K562 (cell line): ENCODE results near the gene ZFHX2. TPM values are rescaled to one million over a fixed set of nuclear protein-coding genes. Genes with fewer than 3 reads are reported as not detected.

Source experiments
- ATAC-seq: fragments of 200-7000 bp; cut with Tn5 transposase; 3 replicates; pipeline ENCODE4 v1.9.1; 2020; ENCODE audit warnings: moderate library complexity
- BruUV-seq: library from RNA; stranded (reverse); fragments of 400-500 nt; replicated peaks from 2 replicates; lab custom pipeline; 2021; lab: Mats Ljungman, UMichigan
- CTCF ChIA-PET: fragments of 300-600 bp; formaldehyde crosslinking; extraction: SDS; loops from one replicate; lab custom pipeline; 2021; ENCODE audit warnings: low intra/inter-chr PET ratio; lab: Yijun Ruan, JAX
- POLR2A ChIA-PET: fragments of 300-600, 350-650 bp; sonication (Branson Sonifier 250); formaldehyde crosslinking; extraction: SDS; loops from one replicate; lab custom pipeline; 2021; ENCODE audit warnings: antibody characterized with exemption, inconsistent platforms; lab: Yijun Ruan, JAX
- DNase-seq, 4 experiments: peaks; one replicate each; pipeline versions ENCODE4 v3.0.0 to v3.0.0-alpha.2; 2011 to 2018; ENCODE audit warnings: low spot score in 3 of 4, mixed read lengths in 3 of 4; ENCODE audit errors: extremely low read depth in 1 of 4
- FAIRE-seq: peaks from 2 replicates; lab custom pipeline; 2011; peaks lifted over from hg19 to GRCh38; lab: Jason Lieb, UNC
- H2AFZ ChIP-seq: 2 replicates; pipeline ENCODE4 v1.6.0; 2011; ENCODE audit warnings: low read depth, low read length, control low read depth, inconsistent platforms
- H3K27ac ChIP-seq: fragments of 200-600 bp; 3 replicates; pipeline ENCODE4 v1.8.0; 2011; ENCODE audit warnings: low read depth, mild to moderate bottlenecking, control low read depth, inconsistent platforms, low read length, moderate library complexity, mixed read lengths; ENCODE audit errors: extremely low read depth
- H3K27me3 ChIP-seq, 2 experiments: fragments of 300-600 bp in 1 of 2; 2 replicates in 1 of 2; 3 replicates in 1 of 2; pipeline versions ENCODE4 v1.6.0 to v1.8.0; 2011; ENCODE audit warnings: inconsistent platforms in 2 of 2, low read length in 2 of 2, mild to moderate bottlenecking in 1 of 2, mixed read lengths in 1 of 2, moderate library complexity in 1 of 2; ENCODE audit not compliant: control insufficient read depth in 2 of 2, insufficient read depth in 2 of 2
- H3K36me3 ChIP-seq: fragments of 300-600 bp; 3 replicates; pipeline ENCODE4 v1.8.0; 2011; ENCODE audit warnings: mild to moderate bottlenecking, low read length, inconsistent platforms; ENCODE audit not compliant: control insufficient read depth, insufficient read depth
- H3K4me1 ChIP-seq, 2 experiments: fragments of 200-600 bp in 1 of 2; replicated peaks in 1 of 2; 2 replicates in 1 of 2; 3 replicates in 1 of 2; pipeline versions ENCODE4 v1.5.1 to v1.8.0; 2011; ENCODE audit warnings: inconsistent platforms in 2 of 2, low read length in 2 of 2, mild to moderate bottlenecking in 1 of 2, mixed read lengths in 1 of 2, moderate library complexity in 1 of 2; ENCODE audit not compliant: control insufficient read depth in 2 of 2, insufficient read depth in 2 of 2
- H3K4me2 ChIP-seq: 2 replicates; pipeline ENCODE4 v1.6.1; 2011; ENCODE audit warnings: low read length, control low read depth, inconsistent platforms, mixed read lengths; ENCODE audit not compliant: insufficient read depth
- H3K4me3 ChIP-seq: fragments of 200-600 bp; sonication (generic), shearing (Covaris generic); 2 replicates; pipeline ENCODE4 v1.5.1; 2016; ENCODE audit warnings: control low read depth, inconsistent platforms
- H3K79me2 ChIP-seq: fragments of 200-600 bp; 3 replicates; pipeline ENCODE4 v1.8.0; 2011; ENCODE audit warnings: low read length, inconsistent platforms; ENCODE audit not compliant: control insufficient read depth, insufficient read depth
- H3K9ac ChIP-seq, 2 experiments: 2 replicates each; pipeline versions ENCODE4 v1.6.0 to v1.6.1; 2011; ENCODE audit warnings: low read depth in 2 of 2, low read length in 2 of 2, control low read depth in 1 of 2, inconsistent platforms in 1 of 2, mild to moderate bottlenecking in 1 of 2, mixed read lengths in 1 of 2; ENCODE audit not compliant: insufficient read depth in 1 of 2
- H3K9me1 ChIP-seq: one replicate; pipeline ENCODE4 v1.6.0; 2011; ENCODE audit warnings: inconsistent platforms, mild to moderate bottlenecking, low read length, moderate library complexity; ENCODE audit not compliant: control insufficient read depth, insufficient read depth
- H3K9me3 ChIP-seq: replicated peaks from 2 replicates; pipeline ENCODE4 v1.5.1; 2011; ENCODE audit warnings: low read depth, low read length, inconsistent platforms; ENCODE audit not compliant: control insufficient read depth, insufficient read depth
- H4K20me1 ChIP-seq: replicated peaks from 2 replicates; pipeline ENCODE4 v1.6.1; 2011; ENCODE audit warnings: low read length, inconsistent platforms, mixed read lengths; ENCODE audit not compliant: control insufficient read depth, insufficient read depth
- ATF4 ChIP-seq: fragments of 450-650 bp; formaldehyde crosslinking; IDR thresholded peaks from 2 replicates; pipeline ENCODE4 v1.4.0; 2022; ENCODE audit warnings: mild to moderate bottlenecking, moderate library complexity
- CBFA2T3 ChIP-seq: fragments of 450-650 bp; IDR thresholded peaks from 2 replicates; pipeline ENCODE4 v1.6.1; 2017
- CREB5 ChIP-seq: fragments of 250-450 bp; sonication (Bioruptor Pico); IDR thresholded peaks from 2 replicates; pipeline ENCODE4 v1.5.0; 2020; ENCODE audit warnings: mild to moderate bottlenecking
- HEY1 ChIP-seq: fragments of 250-450 bp; sonication (Bioruptor Pico); IDR thresholded peaks from 2 replicates; pipeline ENCODE4 v1.5.0; 2020; ENCODE audit warnings: mild to moderate bottlenecking, moderate library complexity, borderline replicate concordance
- HLTF ChIP-seq: fragments of 450-650 bp; IDR thresholded peaks from 2 replicates; pipeline ENCODE4 v1.6.1; 2016
- PRPF4 ChIP-seq: fragments of 200-400 bp; formaldehyde crosslinking; IDR thresholded peaks from one replicate; pipeline ENCODE4 v1.6.1; 2017; ENCODE audit warnings: low read length, low read depth, mild to moderate bottlenecking; ENCODE audit not compliant: insufficient read depth, poor library complexity, severe bottlenecking
- ZBTB33 ChIP-seq: sonication (generic); formaldehyde crosslinking; IDR thresholded peaks from 2 replicates; pipeline ENCODE4 v1.8.1; 2023; ENCODE audit warnings: mild to moderate bottlenecking, missing genetic modification reagents
- ZNF41 ChIP-seq: fragments of 250-450 bp; sonication (Bioruptor Pico); conservative IDR thresholded peaks from 2 replicates; pipeline ENCODE4 v1.4.0; 2020; ENCODE audit warnings: mild to moderate bottlenecking
- WGBS: fragments of 100-300 bp; shearing (Covaris generic); methylation state at CpG from one replicate; pipeline ENCODE4 v1.1.6; 2016; ENCODE audit warnings: low coverage, mixed read lengths; ENCODE audit not compliant: insufficient coverage; ENCODE audit errors: missing lambda C conversion rate; 5-methylcytosine and 5-hydroxymethylcytosine counted together
- in situ Hi-C: fragments of 300-500 bp; cut with MboI; formaldehyde crosslinking; loops from 4 replicates; pipeline ENCODE4 v1.15.0; 2018; ENCODE audit warnings: inconsistent platforms, mixed read lengths
- intact Hi-C: fragments of 100-400 bp; cut with micrococcal nuclease; formaldehyde crosslinking; loops from 2 replicates; pipeline ENCODE4 v1.14.2; 2022
- polyA plus RNA-seq, 8 experiments: library from polyadenylated mRNA; depleted of rRNA in 4 of 8; stranded (reverse) in 5 of 8; unstranded in 3 of 8; fragments of >200 nt; fragmentation: Nextera tagmentation in 2 of 8; fragmentation: Illumina TruSeq in 1 of 8; extraction: Ambion mirVana in 2 of 8; extraction: Trizol in 1 of 8; gene quantifications; 2 replicates each; pipeline versions ENCODE4 v1.2.1 to v1.2.3, GENCODE V29; 2011 to 2014; ENCODE audit warnings: inconsistent platforms in 1 of 8, missing spikeins in 1 of 8
- total RNA-seq, 7 experiments: library from RNA; depleted of rRNA in 6 of 7; stranded (reverse); fragments of >200 nt in 6 of 7; fragmentation: Illumina TruSeq in 2 of 7; extraction: Trizol in 2 of 7; gene quantifications; 2 replicates each; pipeline versions ENCODE4 v1.2.1 to v1.2.3, GENCODE V29; 2011 to 2021; ENCODE audit warnings: low replicate concordance in 1 of 7

ZFHX2 gene
- total and polyA plus RNA-seq, 9 of the 15 experiments (the other 6 are each of a cell fraction or from before 2014, with no cell fraction given), result 0.06 to 0.11 (median 0.11) TPM; not detected in 4

- Histone ChIP-seq H3K27ac (no peak overlapping the region), H3K9me1 (no peaks in the 10 kb centered on the region), H3K27me3 (peaks cover 2 to 54% of the 10 kb centered on the region in 2 experiments; a peak in 3 of 5 replicates), H3K9me3 (no peaks in the 10 kb centered on the region), H3K9ac (no peak overlapping the region), H3K4me1 (peaks cover 0 to 6% of the 10 kb centered on the region in 2 experiments; a peak in 2 of 5 replicates), H4K20me1 (no peaks in the 10 kb centered on the region; the same call in 1 of the 2 replicates), H3K4me3 (no peak overlapping the region), H3K79me2 (no peaks in the 10 kb centered on the region), H3K36me3 (no peaks in the 10 kb centered on the region), H2AFZ (no peak overlapping the region), H3K4me2 (no peak overlapping the region)
- intact Hi-C loops, result no loop called here
- no TSS peak for BruUV-seq
- no peak for ATAC-seq
- in situ Hi-C loops, result no loop called here
- no peak for DNase-seq
- no peak for FAIRE-seq
- CTCF ChIA-PET, result no interaction called here
- WGBS, result no CpG with 5 or more reads among the region's 9 CpGs
- no peak for TF ChIP-seq ZBTB33 (CRISPR knock-in tag)
- TF ChIP-seq PRPF4, result no peak
- no peak for TF ChIP-seq HEY1
- TF ChIP-seq ATF4 (CRISPR knock-in tag), result no peak
- no peak for TF ChIP-seq CBFA2T3
- no peak for TF ChIP-seq HLTF
- no peak for TF ChIP-seq ZNF41 (CRISPR knock-in tag)
- no peak for TF ChIP-seq CREB5
- POLR2A ChIA-PET, result interaction anchor here (0.6 kb wide), 1 partner anchor 76 kb away, joined by 3 read pairs; no protein-coding TSS in a partner anchor
These were observed 28.8 kb downstream of the ZFHX2 start for GRCh38 chr14:23522643-23523198.
